ENCODE results near the gene AASS.

- TF ChIP-seq POLR2A (IDR thresholded peaks at IDR 0.05; ENCODE audit: low read length) (no peak), GATA1 (IDR thresholded peaks at IDR 0.05; ENCODE audit: low read depth, low read length) (no peak)
Measured at GRCh38 chr7:122055073-122055472, 89.0 kb downstream of the AASS start.
